Measurements from ENCODE around the gene CLTCL1.

The CLTCL1 gene

GRCh38 chr22:19172213-19173046 is 119.1 kb downstream of the CLTCL1 start:
- peak overlapping the region; percentile 95 for H3K4me3 ChIP-seq (ENCODE audit: low read depth, low read length)
- no peak for TF ChIP-seq CTCF (IDR thresholded peaks at IDR 0.05; ENCODE audit: low read depth, low read length)

- no peak overlapping the region for H3K4me3 ChIP-seq (ENCODE audit: low read depth, low read length)
Measured at GRCh38 chr22:19169947-19170318, 121.6 kb downstream of the CLTCL1 start.

GRCh38 chr22:19169002-19169946 is 122.2 kb downstream of the CLTCL1 start:
- no peak for TF ChIP-seq CTCF (IDR thresholded peaks at IDR 0.05; ENCODE audit: low read depth, low read length)
- H3K4me3 ChIP-seq (ENCODE audit: low read depth, low read length): peak overlapping the region; percentile 16; the same call in 1 of the 2 replicates

More at GRCh38 chr22:19169947-19170318, 121.6 kb downstream of the CLTCL1 start:
- TF ChIP-seq CTCF (IDR thresholded peaks at IDR 0.05; ENCODE audit: low read depth, low read length): no peak

GRCh38 chr22:19168088-19168890 is 123.2 kb downstream of the CLTCL1 start:
- no peak for TF ChIP-seq CTCF (IDR thresholded peaks at IDR 0.05; ENCODE audit: low read depth, low read length)

GRCh38 chr22:19167106-19167869 is 124.2 kb downstream of the CLTCL1 start:
- no peak for TF ChIP-seq CTCF (IDR thresholded peaks at IDR 0.05; ENCODE audit: low read depth, low read length)
- H3K4me3 ChIP-seq (ENCODE audit: low read depth, low read length): no peak overlapping the region

More at GRCh38 chr22:19168088-19168890, 123.2 kb downstream of the CLTCL1 start:
- no peak overlapping the region for H3K4me3 ChIP-seq (ENCODE audit: low read depth, low read length)

GRCh38 chr22:19166421-19166820 is 125.1 kb downstream of the CLTCL1 start:
- H3K4me3 ChIP-seq (ENCODE audit: low read depth, low read length): no peak overlapping the region
- no peak for TF ChIP-seq CTCF (IDR thresholded peaks at IDR 0.05; ENCODE audit: low read depth, low read length)
